NCI-H2171 (cell line): Measurements from ENCODE around the gene ZFX.
"Not testable (repeated sequence)": the region's sequence is repeated elsewhere in the genome, so short reads cannot be mapped to it uniquely, and the experiment has no call there.

ENCODE experiments used
- DNase-seq: peaks from one replicate; lab custom pipeline; 2025; lab: John Stamatoyannopoulos, UW

ZFX gene

DNA sequence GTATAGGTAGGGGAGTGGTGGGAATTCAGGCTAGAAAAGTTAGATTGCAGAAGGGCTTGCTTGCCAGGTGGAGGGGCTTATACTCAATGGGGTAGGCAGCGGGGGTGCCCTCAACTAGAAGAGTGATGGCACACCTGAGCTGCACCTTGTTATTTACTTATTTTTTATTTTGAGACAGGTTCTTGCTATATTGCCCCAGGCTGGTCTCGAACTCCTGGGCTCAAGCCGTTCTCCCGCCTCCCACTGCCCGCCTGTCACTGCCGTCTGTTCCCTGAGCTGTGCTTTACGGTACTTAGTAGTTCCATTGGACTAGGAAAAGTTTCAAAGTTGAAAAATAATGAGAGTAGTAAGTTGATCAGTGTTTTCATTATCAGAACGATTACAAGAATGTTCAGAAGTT lies 2.0 kb downstream of the ZFX start:
- DNase-seq, result no peak

DNA sequence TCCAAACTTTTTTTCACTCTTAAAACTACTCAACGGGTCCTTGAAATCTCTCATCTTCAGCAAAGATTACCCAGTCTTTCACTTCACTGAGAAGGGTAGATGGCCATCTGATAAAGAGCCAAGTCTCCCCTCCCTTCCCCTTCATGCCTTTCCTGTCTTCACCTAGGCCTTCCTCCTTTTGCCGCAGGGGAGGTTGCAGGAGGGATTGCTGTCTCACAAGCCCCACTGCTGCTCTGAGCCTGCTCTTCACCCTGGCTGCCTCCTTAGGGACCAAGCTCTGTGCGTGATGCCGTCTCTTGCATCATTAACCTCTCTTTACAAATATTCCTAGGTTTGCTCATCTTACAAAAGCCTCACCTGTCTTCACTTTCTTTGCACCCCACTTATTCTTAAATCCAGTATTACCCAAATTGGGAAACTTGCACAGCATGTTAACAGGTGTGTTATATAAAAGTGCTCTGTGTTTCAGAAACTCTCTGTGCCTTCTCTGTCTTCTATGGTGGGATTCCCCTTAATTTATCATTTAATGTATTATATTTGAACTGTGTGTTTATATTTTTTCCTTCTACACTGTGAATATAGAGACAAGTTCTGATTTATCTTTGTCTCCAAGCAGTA lies 3.8 kb downstream of the ZFX start:
- no peak for DNase-seq

DNA sequence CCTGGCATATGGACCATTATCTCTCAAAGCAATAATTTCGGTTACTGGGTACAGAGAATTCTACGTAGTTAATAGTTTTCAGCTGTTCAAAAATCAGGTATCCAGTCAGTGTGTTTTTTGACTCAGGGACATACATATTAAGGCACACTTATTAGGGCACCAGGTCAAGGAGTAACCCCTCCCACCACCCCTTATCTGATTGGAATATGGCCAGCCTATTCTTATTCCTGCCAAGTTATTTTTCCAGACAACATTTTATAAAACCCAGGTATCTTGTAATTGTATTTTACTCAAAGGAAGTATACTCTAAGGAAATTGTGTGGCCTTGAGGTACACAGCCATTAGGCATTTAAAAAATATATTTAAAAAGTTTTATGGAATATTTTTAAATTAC lies 4.3 kb downstream of the ZFX start:
- no peak for DNase-seq

DNA sequence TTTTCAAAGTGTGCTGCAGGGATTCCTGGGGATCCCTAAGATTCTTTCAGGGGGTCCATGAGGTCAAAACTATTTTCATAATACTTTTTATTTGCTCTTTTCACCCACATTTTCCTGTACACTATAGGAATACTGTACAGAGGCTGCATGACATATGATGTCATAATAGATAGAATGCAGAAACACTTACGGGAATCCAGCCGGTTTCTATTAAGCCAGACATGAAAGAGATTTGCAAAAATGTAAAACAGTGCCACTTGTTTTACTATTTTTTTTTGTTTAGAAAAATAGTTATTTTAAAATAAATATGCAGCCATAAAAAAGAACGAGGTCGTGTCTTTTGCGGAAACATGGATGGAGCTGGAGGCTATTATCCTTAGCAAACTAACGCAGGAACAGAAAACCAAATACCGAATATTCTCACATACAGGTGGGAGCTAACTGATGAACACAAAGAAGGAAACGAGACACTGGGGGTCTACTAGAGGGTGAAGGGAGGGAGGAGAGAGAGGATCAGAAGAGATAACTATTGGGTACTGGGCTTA lies 5.0 kb downstream of the ZFX start:
- DNase-seq, result no peak

DNA sequence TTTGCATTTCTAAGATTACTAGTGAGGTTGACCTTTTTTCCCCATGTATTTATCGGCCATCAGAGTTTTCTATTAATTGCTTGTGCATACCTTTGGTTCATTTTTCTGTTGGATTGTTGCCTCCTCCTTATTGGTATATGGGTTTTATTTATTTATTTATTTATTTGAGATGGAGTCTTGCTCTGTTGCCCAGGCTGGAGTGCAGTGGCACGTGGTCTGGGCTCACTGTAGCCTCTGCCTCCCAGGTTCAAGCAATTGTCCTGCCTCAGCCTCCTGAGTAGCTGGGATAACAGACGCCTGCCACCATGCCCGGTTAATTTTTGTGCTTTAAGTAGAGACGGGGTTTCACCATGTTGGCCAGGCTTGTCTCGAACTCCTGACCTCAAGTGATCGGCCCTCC lies 6.2 kb downstream of the ZFX start:
- DNase-seq, result not testable (repeated sequence)

DNA sequence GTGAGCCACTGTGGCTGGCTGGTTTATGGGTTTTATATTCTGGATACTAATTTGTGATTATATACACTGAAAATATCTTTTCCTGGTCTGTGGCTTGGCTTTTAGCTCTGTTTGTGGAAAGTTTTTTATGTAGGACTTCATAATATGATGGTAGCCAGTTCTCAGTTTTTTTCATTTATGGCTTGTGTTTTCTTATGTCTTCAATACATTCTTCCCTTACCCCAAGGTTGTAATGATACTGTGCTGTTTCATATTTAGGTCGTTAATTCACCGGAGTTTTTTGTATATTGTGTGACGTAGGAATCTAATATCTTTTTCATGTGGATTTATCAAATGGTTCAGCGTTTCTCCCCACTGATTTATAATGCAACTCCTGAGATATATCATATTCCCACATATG lies 6.6 kb downstream of the ZFX start:
- no peak for DNase-seq

DNA sequence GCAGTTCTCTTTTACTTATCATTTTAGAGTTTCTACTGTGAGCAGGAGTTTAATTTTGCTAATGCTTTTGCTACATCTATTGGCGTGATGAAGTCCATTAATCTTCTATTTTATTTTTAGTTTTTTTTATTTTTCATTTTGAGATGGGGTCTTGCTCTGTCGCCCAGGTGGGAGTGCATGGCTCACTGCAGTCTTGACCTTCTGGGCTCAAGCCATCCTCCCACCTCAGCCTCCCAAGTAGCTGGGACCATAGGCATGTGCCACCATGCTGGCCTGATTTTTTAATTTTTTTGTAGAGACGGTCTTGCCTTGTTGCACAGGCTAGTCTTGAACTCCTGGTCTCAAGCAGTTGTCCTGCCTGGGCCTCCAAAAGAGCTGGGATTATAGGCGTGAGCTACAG lies 9.4 kb downstream of the ZFX start:
- no peak for DNase-seq

DNA sequence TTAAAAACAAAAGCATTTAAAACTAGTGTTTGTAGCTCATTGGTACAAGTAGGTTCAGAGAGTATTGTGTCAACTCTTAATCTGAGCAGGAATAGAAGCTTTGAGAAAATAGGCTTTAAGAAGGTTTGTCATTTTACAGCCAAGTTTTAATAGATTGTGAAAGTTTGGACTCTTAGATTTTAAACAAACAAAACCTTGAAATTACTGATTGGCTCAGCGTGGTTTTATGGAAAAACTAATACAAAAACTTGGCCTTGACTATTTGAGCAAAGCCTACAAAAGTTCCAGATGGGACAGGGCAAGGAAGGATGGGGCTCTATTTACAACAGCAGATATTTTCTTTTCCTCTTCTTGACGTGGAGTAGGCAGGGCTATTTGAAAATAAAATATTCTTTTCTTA lies 16.5 kb downstream of the ZFX start:
- DNase-seq, result no peak

DNA sequence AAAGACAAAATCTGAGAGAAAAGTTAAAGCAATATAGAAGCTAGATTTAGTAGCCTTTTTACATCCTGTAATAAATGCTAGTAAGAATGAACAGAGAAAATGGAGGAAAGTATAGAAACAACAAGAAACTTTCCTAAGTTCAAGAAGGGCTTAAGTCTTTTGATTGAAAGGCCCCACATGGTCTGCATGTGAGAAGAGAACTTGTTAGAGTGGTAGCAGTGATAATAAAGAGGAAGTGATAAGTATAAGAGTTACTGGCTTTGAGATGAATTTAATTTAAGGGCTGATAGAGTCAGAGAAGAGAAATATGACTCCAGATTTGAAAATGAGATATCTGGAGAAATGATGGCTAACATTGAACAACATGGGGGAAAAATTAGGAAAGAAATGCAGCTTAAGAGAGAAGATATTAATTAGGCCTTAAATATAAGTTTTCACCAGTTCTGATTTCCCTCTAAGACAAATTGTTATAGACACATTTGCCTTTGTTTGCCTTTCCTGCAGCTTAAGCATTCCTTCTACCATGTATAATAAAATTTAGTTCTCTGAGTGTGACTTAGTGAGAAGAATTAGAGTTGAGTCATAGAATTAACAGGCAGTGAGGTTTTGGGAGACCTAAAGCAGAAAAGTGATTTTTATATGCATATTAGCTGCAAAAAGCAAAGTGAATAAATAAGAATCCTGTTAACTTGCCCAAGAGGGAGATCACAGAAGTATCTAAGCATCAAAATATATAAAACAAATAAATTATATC lies 18.4 kb downstream of the ZFX start:
- no peak for DNase-seq

DNA sequence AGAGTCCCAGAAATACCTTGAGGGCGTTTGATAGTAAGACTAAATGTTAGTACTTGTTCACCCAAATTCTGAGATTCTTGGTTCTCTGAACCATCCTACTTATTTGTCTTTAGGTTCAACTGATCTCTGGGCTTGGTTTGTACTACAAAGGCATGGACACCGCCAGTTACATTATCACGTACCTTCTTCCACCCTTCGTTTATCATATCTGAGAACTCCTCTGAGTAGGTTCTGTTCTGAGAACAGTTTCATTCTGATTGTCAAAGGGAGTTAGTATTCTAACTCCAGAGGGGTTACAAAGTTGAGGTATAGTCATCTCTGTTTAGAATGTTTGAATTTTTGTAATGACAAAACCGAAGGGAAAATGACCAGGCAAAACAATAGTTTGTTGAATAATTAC lies 19.3 kb downstream of the ZFX start:
- DNase-seq, result no peak

DNA sequence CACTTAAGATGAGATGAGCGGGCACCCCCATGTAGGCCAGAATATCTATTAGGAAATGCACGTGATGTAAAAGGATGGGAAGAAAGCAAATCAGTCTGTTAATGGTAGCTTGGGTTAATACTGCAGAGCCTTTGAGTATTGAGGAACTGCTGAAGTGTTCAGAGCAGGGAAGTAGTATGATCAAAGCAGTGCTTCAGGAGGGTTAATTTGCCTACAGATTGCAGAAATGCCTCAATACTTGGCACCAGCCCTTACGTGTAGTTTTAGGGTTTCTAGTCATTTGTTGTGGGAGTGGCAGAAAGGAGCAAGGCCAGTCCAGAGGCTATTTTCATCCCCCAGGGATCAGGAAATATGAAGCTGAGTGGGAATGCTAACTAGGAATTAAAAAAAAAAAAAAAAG lies 19.7 kb downstream of the ZFX start:
- no peak for DNase-seq

DNA sequence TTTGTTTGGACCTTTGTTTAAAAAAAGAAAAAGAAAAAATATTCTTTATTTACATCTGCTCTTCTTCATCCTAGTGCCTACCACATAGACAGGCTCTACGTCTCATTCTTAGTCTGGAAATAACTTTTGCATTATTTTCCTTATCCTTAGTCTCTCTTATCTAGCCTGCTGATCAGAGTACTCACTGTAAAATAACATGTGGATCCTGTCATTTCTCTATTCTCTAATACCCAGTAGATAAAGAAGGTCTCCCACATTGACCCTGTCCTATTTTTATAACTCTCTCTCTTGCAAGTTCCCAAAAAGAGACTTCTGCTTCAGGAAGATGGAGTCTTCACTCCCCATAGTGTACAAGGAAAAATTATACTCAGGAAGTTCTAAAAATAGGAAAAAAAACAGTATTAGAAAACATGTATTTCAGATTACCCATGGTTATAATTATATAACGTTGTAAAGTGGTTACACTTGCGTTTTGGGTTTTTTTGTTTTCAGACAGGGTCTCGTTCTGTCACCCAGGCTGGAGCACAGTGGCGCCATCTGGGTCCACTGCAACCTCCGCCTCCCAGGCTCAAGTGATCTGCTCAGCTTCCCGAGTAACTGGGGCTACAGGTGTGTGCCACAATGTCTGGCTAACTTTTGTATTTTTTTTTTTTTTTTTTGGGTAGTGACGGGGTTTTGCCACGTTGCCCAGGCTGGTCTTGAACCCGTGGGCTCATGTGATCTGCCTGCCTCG lies 23.8 kb downstream of the ZFX start:
- DNase-seq, result no peak

DNA sequence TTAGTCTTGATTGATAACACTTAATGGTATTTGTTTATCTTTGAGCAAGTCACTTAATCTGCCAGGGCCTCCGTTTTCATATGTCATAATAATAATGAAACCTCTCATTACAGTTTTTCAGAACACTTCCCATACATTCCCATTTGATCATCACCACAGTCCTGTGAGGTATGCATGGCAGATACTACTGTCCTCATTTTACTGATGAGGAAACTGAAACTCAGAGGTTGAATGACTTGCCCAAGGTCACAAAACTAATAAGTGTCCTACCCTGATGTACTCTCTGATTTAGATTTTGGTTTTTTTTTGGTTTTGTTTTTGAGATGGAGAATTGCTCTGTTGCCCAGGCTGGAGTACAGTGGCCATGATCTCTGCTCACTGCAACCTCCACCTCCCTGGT lies 25.7 kb downstream of the ZFX start:
- no peak for DNase-seq

DNA sequence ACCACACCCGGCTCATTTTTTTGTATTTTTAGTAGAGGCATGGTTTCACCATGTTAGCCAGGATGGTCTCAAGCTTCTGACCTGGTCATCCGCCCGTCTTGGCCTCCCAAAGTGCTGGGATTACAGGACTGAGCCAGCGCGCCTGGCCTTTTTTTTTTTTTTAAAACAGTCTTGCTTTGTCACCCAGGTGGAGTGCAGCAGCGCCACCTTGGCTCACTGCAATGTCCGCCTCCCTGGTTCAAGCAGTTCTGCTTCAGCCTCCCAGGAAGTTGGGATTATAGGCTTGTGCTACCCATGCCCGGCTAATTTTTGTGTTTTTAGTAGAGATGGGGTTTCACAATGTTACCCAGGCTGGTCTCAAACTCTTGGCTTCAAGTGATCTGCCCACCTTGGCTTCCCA lies 28.9 kb downstream of the ZFX start:
- no peak for DNase-seq

DNA sequence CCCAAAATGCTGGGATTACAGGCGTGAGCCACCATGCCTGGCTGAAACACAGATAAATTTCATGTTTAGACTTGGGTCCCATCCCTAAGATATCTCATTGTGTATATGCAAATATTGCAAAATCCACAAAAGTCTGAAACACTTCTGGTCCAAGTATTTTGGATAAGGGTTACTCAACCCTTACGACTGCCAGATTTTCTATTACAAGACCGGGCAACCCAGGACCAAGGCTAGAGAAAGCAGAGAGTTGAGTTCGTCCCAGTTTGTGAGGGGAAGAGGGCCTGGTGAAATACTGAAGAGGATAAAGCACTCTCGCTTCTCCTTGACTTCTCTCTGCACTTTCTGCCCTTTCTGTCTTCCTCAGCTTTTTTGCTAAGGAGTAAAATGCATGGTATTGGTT lies 34.5 kb downstream of the ZFX start:
- no peak for DNase-seq

DNA sequence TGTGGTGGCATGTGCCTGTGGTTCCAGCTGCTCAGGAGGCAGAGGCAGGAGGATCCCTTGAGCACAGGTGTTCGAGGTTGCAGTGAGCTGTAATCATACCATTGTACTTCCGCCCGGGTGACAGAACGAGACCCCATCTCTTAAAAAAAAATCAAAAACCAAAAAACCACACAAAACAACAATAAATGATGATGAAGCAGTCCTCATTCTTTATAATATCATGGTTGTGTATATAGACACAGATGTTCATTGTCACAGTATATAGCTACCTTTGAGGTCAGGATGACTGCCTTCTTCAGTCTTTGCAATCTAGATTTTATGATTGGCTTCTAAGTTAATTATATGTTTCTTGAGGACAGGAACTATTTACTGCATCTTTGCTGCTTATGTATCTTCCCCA lies 37.0 kb downstream of the ZFX start:
- no peak for DNase-seq

DNA sequence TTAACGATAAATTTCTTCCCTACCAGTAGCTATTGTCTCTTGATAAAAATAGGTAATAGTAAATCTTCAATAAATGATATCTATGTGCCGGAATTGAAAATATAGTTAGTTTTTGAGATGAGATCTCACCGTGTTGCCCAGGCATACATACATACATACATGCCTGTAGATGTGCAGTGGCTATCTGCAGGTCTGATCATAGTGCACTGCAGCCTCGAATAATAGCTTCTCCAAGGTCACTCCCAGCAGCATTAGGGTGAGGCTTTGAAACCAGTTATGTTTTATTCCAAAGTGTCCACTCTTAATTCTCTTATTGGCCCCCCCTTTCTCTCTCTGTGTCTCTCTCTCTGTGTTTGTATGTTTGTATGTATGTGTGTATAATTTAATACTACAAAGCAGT lies 37.5 kb downstream of the ZFX start:
- no peak for DNase-seq

DNA sequence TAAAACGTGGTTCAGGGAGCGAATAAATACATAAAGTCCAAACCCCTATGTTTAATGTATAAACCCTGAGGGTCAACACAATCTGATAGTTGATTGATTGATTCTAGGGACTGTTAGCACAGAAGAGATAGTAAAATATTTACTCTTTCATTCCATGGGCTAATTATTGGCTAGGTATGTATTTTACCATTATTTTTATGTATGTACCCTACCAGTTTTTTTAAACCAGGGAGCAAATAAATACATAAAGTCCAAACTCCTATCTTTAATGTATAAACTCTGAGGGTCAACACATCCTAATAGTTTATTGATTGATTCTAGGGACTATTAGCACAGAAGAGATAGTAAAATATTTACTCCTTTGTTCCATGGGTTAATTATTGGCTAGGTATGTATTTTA lies 40.0 kb downstream of the ZFX start:
- DNase-seq, result no peak

DNA sequence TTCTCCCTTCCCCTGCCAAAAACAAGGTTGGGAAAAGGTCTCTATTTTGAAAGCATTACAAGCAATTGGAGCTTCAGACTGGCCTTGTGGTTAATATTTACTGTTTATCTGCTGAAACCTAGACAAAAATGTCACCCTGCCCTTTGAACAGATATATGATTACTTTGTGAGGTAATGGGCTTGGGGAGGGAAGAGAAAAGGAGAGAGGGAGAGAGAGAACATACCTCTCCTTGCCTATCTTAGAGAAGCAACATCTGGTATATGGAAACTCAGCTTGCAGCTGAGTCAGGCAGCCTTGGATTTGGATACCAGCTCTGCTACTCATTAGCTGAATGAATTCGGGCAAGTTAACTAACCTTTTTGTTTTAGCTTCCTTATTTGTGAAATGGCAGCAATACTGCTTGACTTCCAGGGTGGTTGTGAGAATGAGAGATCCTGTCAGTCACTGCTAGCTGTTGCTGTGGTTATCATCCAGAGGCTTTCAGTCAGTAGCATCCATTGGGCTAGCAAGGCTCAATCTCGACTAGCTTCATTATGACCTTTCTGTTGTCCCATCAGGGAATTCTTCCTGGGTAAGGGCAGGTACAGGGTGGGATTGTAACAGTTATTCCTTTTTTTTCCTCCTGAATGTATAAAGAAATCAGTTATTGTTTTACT lies 41.1 kb downstream of the ZFX start:
- no peak for DNase-seq

DNA sequence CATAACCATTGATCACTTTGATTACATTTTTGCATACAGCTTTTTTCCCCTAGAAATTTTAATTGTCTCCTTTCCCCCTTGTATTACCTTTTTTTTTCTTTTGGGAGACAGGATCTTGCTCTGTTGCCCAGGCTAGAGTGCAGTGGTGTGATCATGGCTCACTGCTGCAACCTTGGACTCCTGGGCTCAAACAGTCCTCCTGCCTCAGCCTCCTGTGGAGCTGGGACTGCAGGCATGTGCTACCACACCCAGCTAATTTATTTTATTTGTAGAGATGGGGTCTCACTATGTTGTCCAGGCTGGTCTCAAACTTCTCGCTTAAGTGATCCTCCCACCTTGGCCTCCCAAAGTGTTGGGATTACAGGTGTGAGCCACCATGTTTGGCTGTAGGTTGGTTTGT lies 47.0 kb downstream of the ZFX start:
- no peak for DNase-seq

DNA sequence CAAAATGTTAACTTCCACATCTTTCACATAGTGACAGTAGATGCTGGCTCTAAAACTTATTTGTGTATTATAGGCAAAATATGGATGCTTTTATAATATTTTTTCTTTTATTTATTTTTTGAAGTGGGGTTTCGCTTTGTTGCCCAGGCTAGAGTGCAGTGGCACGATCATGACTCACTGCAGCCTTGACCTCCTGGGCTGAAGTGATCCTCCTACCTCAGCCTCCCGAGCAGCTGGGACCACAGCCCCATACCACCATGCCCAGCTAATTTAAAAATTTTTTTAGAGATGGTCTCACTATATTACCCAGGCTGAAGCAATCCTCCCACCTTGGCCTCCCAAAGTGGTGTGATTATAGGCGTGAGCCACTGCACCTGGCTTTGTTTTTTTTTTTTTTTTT lies 48.6 kb downstream of the ZFX start:
- DNase-seq, result no peak

DNA sequence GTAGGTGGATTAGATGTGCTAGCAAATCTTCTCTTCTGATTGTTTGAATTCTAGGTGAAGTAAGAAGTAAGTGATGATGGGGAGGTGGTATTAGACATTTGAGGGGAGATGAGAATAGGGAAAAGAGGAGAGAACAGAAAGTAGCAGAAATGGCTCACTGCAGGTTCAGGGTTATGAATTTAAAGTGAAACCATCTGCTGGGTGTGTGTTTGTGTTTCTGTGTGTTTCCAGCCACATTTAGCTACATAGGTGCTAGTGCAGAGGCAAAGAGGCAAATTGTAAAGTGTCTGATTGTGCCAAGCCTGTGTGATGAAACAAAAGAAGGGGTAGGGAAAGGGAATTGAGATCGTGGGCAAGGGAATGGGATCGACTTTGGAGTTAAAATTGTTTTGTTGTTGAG lies 50.6 kb downstream of the ZFX start:
- DNase-seq, result no peak

DNA sequence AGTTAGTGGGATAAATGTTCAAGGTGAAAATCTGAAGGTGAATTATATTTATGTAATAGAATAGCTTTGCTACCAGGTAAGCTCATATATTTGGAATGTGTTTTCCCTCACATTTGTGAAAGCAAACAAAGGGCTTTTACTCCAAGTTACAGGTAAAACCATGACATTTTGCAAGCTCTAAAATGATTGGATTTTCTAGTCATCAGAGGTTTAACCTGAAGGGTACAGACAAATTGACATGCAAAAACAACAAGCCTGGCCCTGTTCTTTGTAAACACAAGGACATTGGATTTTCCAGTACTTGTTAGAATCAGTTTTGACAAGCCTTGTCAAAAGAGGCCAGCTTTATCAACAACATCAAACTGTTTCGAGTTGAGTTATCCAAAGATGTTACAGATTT lies 51.7 kb downstream of the ZFX start:
- no peak for DNase-seq
